ENCODE results near the gene ADSS1. TPM values are rescaled to one million over a fixed set of nuclear protein-coding genes. Genes with fewer than 3 reads are reported as not detected.

Gene ADSS1
- total RNA-seq, 1 experiment from 2014 or later: 9.9 TPM

- RAD21 ChIA-PET (ENCODE audit: low non-redundant PET in 1 of 2, low total read pairs in 2 of 2, uncharacterized antibody in 2 of 2, unreplicated experiment in 2 of 2): interaction anchor here in 1 of 2 experiments (0.8 kb wide), 1 partner anchor 17 kb away, joined by 3 read pairs; no protein-coding TSS in a partner anchor
- H4K20me1 ChIP-seq (ENCODE audit: insufficient read depth): no peaks in the 10 kb centered on the region
- peaks cover 12% of the 10 kb centered on the region in 2 experiments; a peak in 3 of 4 replicates for H3K36me3 ChIP-seq (ENCODE audit: control insufficient read depth in 1 of 2, insufficient read depth in 2 of 2, low read length in 2 of 2)
- no peaks in the 10 kb centered on the region for H3K9me2 ChIP-seq (ENCODE audit: insufficient read depth)
- H3K9me3 ChIP-seq (ENCODE audit: control insufficient read depth in 1 of 2, insufficient read depth in 1 of 2, low read depth in 1 of 2, low read length in 2 of 2): no peaks in the 10 kb centered on the region
- POLR2A ChIA-PET: interaction anchor here (0.8 to 1.4 kb wide), 10 partner anchors 13 to 221 kb away, joined by 3 to 7 read pairs (median 4); partner anchors contain the start of gene ZBTB42
- no peak for TF ChIP-seq RAD21 (IDR thresholded peaks at IDR 0.05; ENCODE audit: low read depth)
- no peak for TF ChIP-seq REST (IDR thresholded peaks at IDR 0.05; ENCODE audit: low read depth)
- TF ChIP-seq POLR2AphosphoS5 (IDR thresholded peaks at IDR 0.05; ENCODE audit: low read depth, low read length): no peak
- no peak for TF ChIP-seq CEBPB (IDR thresholded peaks at IDR 0.05; ENCODE audit: low read depth)
- TF ChIP-seq CBX3 (IDR thresholded peaks at IDR 0.05; ENCODE audit: low read depth): no peak
- TF ChIP-seq FOSL1 (IDR thresholded peaks at IDR 0.05; ENCODE audit: low read depth): no peak
- no peak for TF ChIP-seq TCF7L2 (IDR thresholded peaks at IDR 0.05; ENCODE audit: borderline replicate concordance, extremely low read depth, insufficient read depth, insufficient read length)
- TF ChIP-seq SP1 (IDR thresholded peaks at IDR 0.05; ENCODE audit: low read depth): no peak
- no peak for TF ChIP-seq ELF1 (IDR thresholded peaks at IDR 0.05; ENCODE audit: borderline replicate concordance, low read depth)
- TF ChIP-seq EZH2 (IDR thresholded peaks at IDR 0.05): no peak
- no peak for TF ChIP-seq ATF3 (IDR thresholded peaks at IDR 0.05)
- no peak for TF ChIP-seq EGR1 (IDR thresholded peaks at IDR 0.05; ENCODE audit: low read depth)
- no peak for TF ChIP-seq YY1 (IDR thresholded peaks at IDR 0.05; ENCODE audit: extremely low read depth, insufficient replicate concordance, low read depth, low read length)
- no peak for TF ChIP-seq SRF (IDR thresholded peaks at IDR 0.05; ENCODE audit: low read depth)
- TF ChIP-seq MAX (IDR thresholded peaks at IDR 0.05): no peak
- no peak for TF ChIP-seq EZH2phosphoT487 (IDR thresholded peaks at IDR 0.05; ENCODE audit: borderline replicate concordance)
- CTCF ChIA-PET: interaction anchor here (1.0 to 1.8 kb wide), 5 partner anchors 15 to 27 kb away, joined by 3 to 11 read pairs (median 5); partner anchors contain the start of gene ADSS1
- no peaks in the 10 kb centered on the region for H3K27me3 ChIP-seq (ENCODE audit: insufficient read depth, low read length)
- peak overlapping the region; percentile 68 for H3K9ac ChIP-seq (ENCODE audit: low read length)
- peak overlapping the region; percentile 43 to 99 for H3K4me3 ChIP-seq (replicated peaks in 1 of 2; ENCODE audit: low read depth in 1 of 2, low read length in 2 of 2)
- peak overlapping the region; percentile 76 for H3K27ac ChIP-seq (ENCODE audit: low read depth, low read length)
- DNase-seq (ENCODE audit: low read depth, low spot score) (no peak), ATAC-seq (no peak)
- peak overlapping the region; percentile 81 for H3K4me2 ChIP-seq (ENCODE audit: low read length)
- TSS peak; percentile 97 for BruUV-seq (replicated peaks)
- intact Hi-C loops (cut with micrococcal nuclease): no loop called here
- peaks cover 23 to 35% of the 10 kb centered on the region in 2 experiments for H3K4me1 ChIP-seq (ENCODE audit: control insufficient read depth in 1 of 2, insufficient read depth in 2 of 2, low read length in 2 of 2)
- H2AFZ ChIP-seq (ENCODE audit: low read depth, low read length, poor library complexity, severe bottlenecking): no peak overlapping the region
- H3K79me2 ChIP-seq (ENCODE audit: insufficient read depth, low read length): peaks cover 38% of the 10 kb centered on the region
Measured at GRCh38 chr14:104751539-104752422, 27.8 kb downstream of the ADSS1 start.
